Motor neuron (in vitro differentiated cells): ENCODE measurements around the gene ROPN1L. TPM values are rescaled to one million over a fixed set of nuclear protein-coding genes. Genes with fewer than 3 reads are reported as not detected.

Experiments
- ATAC-seq, 8 experiments: fragments of 200-7000 bp; cut with Tn5 transposase; replicated peaks in 6 of 8; 2 replicates each; pipeline ENCODE4 v1.8.0; 2021; ENCODE audit warnings: mild to moderate bottlenecking in 8 of 8, moderate library complexity in 8 of 8
- H3K27ac ChIP-seq, 2 donors: fragments of 250-450 bp; sonication (Bioruptor Pico); 2 replicates each; pipeline ENCODE4 v1.9.0; 2021; ENCODE audit warnings: antibody characterized with exemption in 2 of 2, mild to moderate bottlenecking in 2 of 2, moderate library complexity in 1 of 2
- H3K4me1 ChIP-seq, 2 donors: fragments of 250-450 bp; sonication (Bioruptor Pico); replicated peaks in 1 of 2; 2 replicates each; pipeline ENCODE4 v1.6.1; 2021; ENCODE audit warnings: antibody characterized with exemption in 2 of 2, mild to moderate bottlenecking in 2 of 2, moderate library complexity in 1 of 2
- H3K4me3 ChIP-seq, 5 donors: fragments of 250-450 bp; sonication (Bioruptor Pico); 2 replicates each; pipeline ENCODE4 v1.9.0; 2021; ENCODE audit warnings: antibody characterized with exemption in 5 of 5, mild to moderate bottlenecking in 5 of 5, moderate library complexity in 4 of 5
- WGBS, 10 experiments: fragments of 450-650 bp; shearing (Covaris generic); methylation state at CpG; one replicate each; pipeline ENCODE4 v1.0.0; 2022; 5-methylcytosine and 5-hydroxymethylcytosine counted together
- in situ Hi-C, 9 experiments: fragments of 400-800 bp; cut with MboI; loops; one replicate each; pipeline ENCODE4 v1.15.0; 2021; ENCODE audit warnings: low sequenced_read_pairs in 9 of 9, low pct_unique_long_range_greater_than_20kb in 2 of 9; ENCODE audit not compliant: unreplicated experiment in 9 of 9
- total RNA-seq, 8 experiments: library from RNA; unstranded; fragments of 300-600 nt; gene quantifications; 2 replicates each; pipeline versions ENCODE4 v1.2.3 to v1.2.4, GENCODE V29; 2022

The ROPN1L gene
- total RNA-seq, 8 experiments from 2014 or later, result 1.1 to 25.7 (median 2.2) TPM; not detected in 1

DNA sequence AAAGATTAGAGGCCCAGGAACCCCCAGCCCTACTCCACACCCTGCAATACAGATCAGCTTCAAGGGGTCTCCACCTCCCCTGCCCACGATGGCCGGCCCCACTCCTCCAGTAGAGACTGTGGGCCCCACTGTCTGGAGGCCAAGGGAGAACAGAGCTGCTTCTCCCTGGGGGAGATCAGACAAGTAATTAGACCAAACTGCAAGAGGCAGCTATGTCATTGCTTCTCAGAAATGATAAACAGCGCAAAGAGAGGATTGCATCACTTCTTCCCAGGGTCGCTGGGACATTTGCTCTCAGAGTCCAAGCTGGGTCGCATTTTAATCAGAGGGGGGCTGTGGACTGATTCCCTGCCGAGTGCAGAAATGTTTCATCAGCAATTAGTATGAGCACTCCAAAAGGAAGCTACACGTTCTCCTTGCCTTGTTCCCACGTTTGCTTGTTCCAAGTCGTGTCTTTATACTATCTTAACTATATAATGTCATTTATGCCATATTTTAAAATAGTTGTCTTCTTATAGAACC is 59.9 kb downstream of the ROPN1L start:
- peak in 5 of 8 experiments; percentile 83 to 90 (median 86) for ATAC-seq
- in situ Hi-C loops, result no loop called here
- Histone ChIP-seq H3K4me1 (peaks cover 27 to 32% of the 10 kb centered on the region in 2 donors), H3K27ac (peak overlapping the region; percentile 60 to 62), H3K4me3 (no peak overlapping the region)
- WGBS, 10 experiments, result 20 to 100% (median 66%) methylated on average over 1 to 6 of the region's 9 CpGs; no CpG with 5 or more reads in 2 of the 10 experiments

DNA sequence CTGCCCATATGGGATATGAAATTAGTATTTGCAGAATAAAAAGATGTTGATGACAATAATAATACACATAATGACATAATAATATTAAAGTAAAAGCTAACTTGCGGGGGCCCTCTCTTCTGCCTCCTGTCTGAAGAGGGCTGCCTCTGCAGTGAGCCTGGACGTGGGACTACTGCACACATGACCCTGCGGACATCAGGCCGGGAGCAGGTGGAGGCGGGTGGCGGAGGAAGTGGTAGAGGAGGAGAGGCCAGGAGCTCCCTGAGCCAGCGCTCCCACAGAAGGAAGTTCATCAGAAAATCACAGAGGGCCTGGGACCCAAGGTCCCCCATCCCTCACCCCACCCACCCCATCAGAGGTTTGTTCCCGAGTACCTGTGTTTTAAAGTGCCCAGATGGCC is 60.5 kb downstream of the ROPN1L start:
- peak in 5 of 8 experiments; percentile 23 to 58 (median 39) for ATAC-seq

DNA sequence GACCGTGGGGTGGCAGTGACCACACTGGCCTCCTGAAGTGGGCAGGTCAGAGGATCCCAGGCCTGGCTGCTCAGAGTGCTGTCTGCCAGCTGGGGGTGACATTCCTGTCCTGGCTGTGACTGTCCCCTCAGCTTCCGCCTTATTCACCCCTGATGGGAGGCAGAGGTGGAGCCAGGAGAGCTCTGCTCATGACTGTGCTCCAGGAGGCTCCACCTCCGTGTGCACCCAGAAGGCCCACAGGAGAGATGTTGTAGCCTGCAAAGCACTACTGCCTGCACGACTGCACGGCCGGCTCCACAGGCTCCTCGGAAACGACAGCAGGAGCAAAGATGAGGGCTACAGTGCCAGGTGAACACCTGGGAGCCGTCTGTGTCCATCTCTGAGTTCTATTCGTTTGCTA is 60.9 kb downstream of the ROPN1L start:
- Histone ChIP-seq H3K27ac (peak overlapping the region in 1 of 2 donors; percentile 30), H3K4me1 (peaks cover 31 to 36% of the 10 kb centered on the region in 2 donors), H3K4me3 (no peak overlapping the region)
- peak in 5 of 8 experiments; percentile 21 to 51 (median 35) for ATAC-seq
- WGBS, 10 experiments, result 87 to 100% (median 100%) methylated on average over 1 to 3 of the region's 10 CpGs; no CpG with 5 or more reads in 7 of the 10 experiments
- in situ Hi-C loops, result no loop called here

More for the DNA sequence above, 60.5 kb downstream of the ROPN1L start:
- in situ Hi-C loops, result no loop called here
- WGBS, 10 experiments, result 60 to 100% (median 76%) methylated on average over 1 to 4 of the region's 8 CpGs; no CpG with 5 or more reads in 6 of the 10 experiments
- H3K4me3 ChIP-seq, result no peak overlapping the region
- peaks cover 27 to 32% of the 10 kb centered on the region in 2 donors for H3K4me1 ChIP-seq
- peak overlapping the region in 1 of 2 donors; percentile 42 for H3K27ac ChIP-seq

DNA sequence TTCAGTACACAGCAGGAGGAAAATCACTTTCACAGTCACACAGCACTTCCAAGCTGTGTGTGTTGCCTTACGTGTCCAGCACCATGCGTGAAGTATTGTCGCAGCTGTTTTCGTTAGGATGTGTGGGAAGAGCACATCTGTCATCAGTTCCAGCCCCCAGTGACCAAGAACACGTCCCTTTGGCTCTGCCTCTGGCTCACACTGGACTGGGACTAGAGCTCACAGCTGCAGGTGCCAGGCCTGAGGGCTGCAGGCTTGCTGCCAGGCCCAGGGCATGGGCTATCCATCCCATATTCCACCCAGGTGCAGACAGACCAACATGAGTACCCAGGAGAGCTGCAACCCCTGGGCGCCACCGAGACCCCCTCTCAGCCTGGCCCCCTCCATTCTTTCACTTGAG is 61.6 kb downstream of the ROPN1L start:
- 73 to 100% (median 81%) methylated on average over 1 to 6 of the region's 7 CpGs; no CpG with 5 or more reads in 6 of the 10 experiments for WGBS, 10 experiments
- H3K27ac ChIP-seq, result peak overlapping the region in 1 of 2 donors; percentile 23
- no peak for ATAC-seq
- H3K4me3 ChIP-seq, result no peak overlapping the region
- in situ Hi-C loops, result no loop called here
- peaks cover 38 to 42% of the 10 kb centered on the region in 2 donors for H3K4me1 ChIP-seq

DNA sequence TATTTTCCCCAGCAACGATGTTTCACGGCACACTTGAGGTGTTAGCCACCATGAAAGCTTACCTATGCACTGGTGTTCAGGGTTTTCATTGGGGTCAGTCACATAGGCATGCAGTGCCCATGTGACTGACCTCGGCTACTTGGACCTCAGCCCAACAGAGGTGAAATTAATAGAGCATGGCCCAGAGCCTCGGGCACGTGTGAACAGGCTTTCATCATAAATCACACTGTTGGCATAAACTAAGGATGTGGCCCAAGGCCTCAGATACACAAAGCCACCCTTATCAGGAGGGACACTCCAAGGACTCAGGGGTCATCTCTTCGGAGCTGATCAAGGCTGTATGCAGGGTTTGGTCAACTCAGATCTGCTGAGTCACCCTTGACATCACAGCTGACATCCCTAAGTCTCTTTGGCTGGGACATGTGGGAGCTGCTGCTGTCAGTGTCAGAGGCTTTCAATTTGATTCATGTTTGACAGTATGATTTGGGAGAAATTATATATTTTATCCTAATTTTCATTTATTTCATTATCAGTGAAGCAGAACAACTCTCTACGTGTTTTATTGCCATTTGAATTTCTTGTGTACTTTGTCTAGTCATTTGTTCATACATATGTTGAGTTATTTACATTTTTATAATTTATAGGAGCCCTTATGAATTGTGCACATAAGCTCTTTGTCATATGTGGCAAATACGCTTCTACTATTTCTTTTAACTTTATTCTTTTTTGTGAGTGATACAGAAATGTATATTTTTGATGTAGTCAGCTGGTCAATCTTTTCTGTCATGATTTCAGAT is 62.5 kb downstream of the ROPN1L start:
- peak in 6 of 8 experiments; percentile 2 to 65 (median 30) for ATAC-seq
- in situ Hi-C loops, result no loop called here
- WGBS, 10 experiments, result 7 to 96% (median 73%) methylated on average over 2 to 7 of the region's 8 CpGs
- H3K4me3 ChIP-seq, result no peak overlapping the region
- H3K27ac ChIP-seq, result no peak overlapping the region
- H3K4me1 ChIP-seq, result peaks cover 38 to 42% of the 10 kb centered on the region in 2 donors

DNA sequence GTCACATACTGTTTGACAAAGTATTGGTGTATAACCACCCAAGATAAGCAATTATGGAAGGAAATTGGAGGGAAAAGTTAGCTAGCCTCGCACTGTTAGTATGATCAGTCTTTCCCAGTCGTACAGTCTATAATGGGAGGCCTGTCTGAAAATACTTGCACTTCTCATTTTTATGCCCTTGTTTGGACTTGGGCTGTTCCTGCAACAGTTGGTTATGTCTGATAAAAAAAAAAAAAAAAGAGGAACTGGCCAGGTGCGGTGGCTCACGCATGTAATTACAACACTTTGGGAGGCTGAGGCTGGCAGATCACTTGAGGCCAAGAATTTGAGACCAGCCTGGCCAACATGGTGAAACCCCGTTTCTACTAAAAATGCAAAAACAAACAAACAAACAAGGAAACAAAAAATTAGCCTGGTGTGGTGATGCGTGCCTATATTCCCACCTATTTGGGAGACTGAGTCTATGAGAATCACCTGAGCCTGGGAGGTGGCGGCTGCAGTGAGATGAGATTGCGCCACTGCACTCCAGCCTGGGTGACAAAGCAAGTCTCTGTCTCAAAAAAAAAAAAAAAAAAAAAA is 63.9 kb downstream of the ROPN1L start:
- WGBS, 10 experiments, result 76 to 100% (median 92%) methylated on average over 2 to 7 of the region's 8 CpGs
- ATAC-seq, result no peak
- no peak overlapping the region for H3K27ac ChIP-seq
- in situ Hi-C loops, result no loop called here
- H3K4me3 ChIP-seq, result no peak overlapping the region
- H3K4me1 ChIP-seq, result peaks cover 38 to 46% of the 10 kb centered on the region in 2 donors

DNA sequence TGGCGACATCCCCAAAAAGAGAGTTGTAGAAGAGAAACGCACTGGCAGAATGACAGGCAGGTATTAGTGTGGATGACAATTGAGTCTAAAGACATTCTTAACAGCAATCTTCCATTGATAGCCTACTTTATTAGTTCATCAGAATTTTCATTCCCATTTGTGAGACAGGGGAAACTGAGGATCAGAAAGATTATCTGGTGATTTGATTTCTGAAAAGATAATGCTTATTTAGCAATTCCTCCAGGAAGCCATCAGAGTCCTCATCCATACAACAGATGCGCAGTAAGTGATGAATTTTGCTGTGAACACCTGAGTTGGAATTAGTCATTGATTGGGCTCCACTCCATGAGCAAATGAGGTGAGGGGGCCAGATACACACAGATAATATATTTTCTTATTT is 64.9 kb downstream of the ROPN1L start:
- H3K4me3 ChIP-seq, result no peak overlapping the region
- no peak for ATAC-seq
- peaks cover 32 to 39% of the 10 kb centered on the region in 2 donors for H3K4me1 ChIP-seq
- 65 to 100% (median 97%) methylated on average over 1 to 3 of the region's 3 CpGs; no CpG with 5 or more reads in 1 of the 10 experiments for WGBS, 10 experiments
- no peak overlapping the region for H3K27ac ChIP-seq
- in situ Hi-C loops, result no loop called here

DNA sequence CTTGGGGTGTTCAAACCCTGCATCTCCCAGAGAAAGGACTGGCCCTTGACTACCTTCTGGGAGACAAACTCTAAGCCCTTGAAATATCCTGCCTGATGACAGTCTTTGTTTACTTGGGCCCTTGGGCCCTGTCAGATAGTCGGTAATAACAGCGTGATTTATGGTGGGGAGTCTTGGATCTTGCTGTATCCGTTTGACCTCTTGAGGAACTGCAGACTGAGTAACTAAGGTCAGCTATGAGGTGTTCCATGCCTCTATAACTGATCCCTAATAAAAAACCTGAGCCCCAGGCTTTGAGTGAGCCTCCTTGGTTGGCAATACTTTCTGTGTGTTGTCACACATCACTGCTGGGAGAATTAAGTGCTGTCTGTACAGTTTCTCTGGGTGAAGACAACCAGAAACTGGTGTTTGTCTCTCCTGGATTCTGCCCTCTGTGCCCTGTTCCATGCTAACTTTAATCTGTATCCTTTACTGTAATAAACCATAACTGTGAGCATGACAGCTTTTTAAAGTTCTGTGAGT is 66.0 kb downstream of the ROPN1L start:
- peak in 5 of 8 experiments; percentile 78 to 89 (median 86) for ATAC-seq
- peak overlapping the region; percentile 37 to 53 for H3K27ac ChIP-seq
- 10 to 68% (median 34%) methylated on average over 1 to 3 of the region's 3 CpGs; no CpG with 5 or more reads in 6 of the 10 experiments for WGBS, 10 experiments
- H3K4me1 ChIP-seq, result peaks cover 21 to 28% of the 10 kb centered on the region in 2 donors
- in situ Hi-C loops, result no loop called here
- H3K4me3 ChIP-seq, result no peak overlapping the region

DNA sequence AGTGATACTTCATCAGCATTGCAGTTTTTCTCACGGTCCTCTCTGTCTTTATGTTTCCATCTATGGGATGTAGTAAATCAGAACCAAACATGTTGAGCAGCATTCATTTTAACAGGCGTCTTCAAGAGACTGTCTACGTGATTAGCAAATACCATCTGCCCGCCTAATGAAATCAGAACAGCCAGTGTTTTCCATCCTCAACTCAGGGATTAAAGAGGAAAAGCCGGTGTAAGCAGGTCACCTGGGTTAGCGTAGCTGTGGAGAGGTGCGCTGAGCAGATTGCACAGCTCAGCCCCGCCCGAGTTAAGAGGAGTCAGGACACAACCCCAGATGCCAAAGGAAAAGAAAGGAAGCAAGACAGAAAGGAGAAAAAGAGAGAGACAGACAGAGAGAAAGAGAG is 67.9 kb downstream of the ROPN1L start:
- Histone ChIP-seq H3K27ac (no peak overlapping the region), H3K4me3 (no peak overlapping the region), H3K4me1 (peaks cover 18 to 20% of the 10 kb centered on the region in 2 donors)
- ATAC-seq, result peak in 2 of 8 experiments; percentile 10 to 15
- in situ Hi-C loops, result no loop called here
- 67 to 98% (median 88%) methylated on average over 3 to 8 of the region's 9 CpGs for WGBS, 10 experiments

DNA sequence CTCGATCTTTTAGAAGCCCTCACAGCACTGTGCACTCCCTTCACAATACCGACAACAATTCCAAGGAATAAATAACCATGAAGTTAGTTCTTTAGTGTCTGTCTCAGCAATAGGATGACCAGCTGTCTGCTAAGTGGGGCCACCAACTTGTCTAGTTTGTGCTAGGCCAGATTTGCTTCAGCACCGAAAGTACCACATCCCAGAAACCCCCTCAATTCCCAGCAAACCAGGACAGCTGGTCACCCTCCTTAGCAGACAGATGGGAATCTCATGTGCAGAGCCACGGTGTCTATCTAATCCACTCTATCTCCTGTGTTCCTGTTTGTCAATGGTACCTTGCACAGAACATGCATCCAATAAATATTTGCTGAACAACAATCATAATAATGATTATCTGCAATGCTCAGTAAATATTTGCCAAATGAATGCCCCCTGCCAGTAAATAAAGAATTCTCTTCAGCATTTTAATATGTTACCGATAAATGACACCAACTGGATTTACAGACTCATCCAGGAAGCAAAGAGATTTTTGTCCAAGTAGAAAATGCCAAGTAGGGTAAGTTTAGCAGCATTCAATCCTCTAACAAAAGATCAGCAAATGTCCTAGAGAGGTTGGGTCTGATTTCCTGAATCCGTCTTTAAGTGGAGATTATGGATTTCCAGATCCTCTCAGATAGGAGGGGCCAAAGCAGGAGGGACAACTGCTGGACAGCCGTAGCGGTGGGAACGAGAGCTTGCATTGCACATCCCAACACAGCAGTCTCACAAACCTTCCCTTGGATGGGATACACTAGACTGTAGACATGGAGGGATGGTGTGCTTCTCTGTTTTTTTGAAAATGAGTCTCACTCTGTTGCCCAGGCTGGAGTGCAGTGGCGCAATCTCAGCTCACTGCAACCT is 70.3 kb downstream of the ROPN1L start:
- Histone ChIP-seq H3K4me3 (no peak overlapping the region), H3K4me1 (peaks cover 14 to 20% of the 10 kb centered on the region in 2 donors), H3K27ac (no peak overlapping the region)
- 40 to 92% (median 69%) methylated on average over 1 to 5 of the region's 10 CpGs; no CpG with 5 or more reads in 1 of the 10 experiments for WGBS, 10 experiments
- in situ Hi-C loops, result no loop called here
- no peak for ATAC-seq

DNA sequence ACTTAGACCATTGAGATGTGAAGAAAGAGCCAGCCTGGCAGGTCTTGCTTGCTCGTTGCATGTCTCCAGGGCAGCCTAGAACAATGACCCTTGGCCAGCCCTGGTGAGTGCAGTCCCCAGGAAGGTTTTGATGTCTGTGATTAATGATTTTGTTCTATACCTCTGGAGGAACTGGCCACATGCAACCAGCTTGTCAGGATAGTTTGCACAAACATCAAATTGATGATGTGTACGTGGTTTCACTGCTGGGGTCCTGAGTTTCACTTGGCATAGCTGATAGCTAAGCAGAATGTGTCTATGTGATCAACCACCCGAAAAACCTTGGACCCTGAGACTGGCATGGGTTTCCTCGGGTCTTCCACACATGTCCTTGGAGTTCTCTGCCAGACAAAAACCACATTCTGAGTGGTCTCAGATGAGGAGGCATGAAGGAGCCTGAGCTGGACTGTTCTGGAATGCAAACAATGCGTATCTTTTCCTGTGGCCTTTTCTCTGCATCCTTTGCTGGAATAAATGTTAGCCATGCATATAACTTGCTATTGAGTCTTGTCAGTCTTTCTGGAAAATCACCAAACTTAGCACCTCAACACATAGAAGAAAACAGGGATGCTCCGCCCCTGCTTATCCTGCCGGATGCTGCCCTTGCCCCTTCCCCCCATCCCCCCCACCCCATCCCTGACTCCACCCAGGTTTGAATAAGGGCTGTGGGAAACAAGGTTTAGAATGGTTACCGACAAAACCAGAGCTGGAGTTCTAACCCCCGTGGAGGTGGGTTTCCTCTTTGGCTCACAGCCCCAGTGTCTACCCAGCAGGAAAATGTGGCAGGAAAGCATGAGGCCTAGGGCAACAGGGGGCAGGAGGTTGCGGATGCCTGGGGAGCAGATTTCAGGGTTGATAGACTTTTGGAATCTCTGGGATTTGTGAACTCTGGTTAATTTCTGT is 72.1 kb downstream of the ROPN1L start:
- Histone ChIP-seq H3K4me1 (peaks cover 3 to 21% of the 10 kb centered on the region in 2 donors), H3K27ac (no peak overlapping the region), H3K4me3 (no peak overlapping the region)
- in situ Hi-C loops, result no loop called here
- 8 to 100% (median 65%) methylated on average over 1 to 6 of the region's 10 CpGs; no CpG with 5 or more reads in 2 of the 10 experiments for WGBS, 10 experiments
- peak in 7 of 8 experiments; percentile 35 to 85 (median 48) for ATAC-seq
